Breast epithelium (tissue), 3 donors: ENCODE results near the gene ANKRD39.
A peak's percentile ranks its signal among the peaks of the same experiment; 100 is the strongest.

ENCODE experiments used
- POLR2A ChIP-seq: fragments of 450-650 bp; IDR thresholded peaks from one replicate; pipeline ENCODE4 v1.6.1; 2016; ENCODE audit warnings: antibody characterized with exemption, mild to moderate bottlenecking, moderate library complexity
- POLR2AphosphoS5 ChIP-seq, 3 donors: sonication (generic); formaldehyde crosslinking; IDR thresholded peaks; one replicate each; pipeline ENCODE4 v1.6.1; 2017; ENCODE audit warnings: antibody characterized with exemption in 3 of 3
- TF ChIP-seq, protein P1 (sequence below), 3 donors: fragments of 450-650 bp; IDR thresholded peaks; one replicate each; pipeline ENCODE4 v1.5.1; 2016 to 2017; ENCODE audit warnings: antibody characterized with exemption in 3 of 3, mild to moderate bottlenecking in 3 of 3, moderate library complexity in 3 of 3

DNA sequence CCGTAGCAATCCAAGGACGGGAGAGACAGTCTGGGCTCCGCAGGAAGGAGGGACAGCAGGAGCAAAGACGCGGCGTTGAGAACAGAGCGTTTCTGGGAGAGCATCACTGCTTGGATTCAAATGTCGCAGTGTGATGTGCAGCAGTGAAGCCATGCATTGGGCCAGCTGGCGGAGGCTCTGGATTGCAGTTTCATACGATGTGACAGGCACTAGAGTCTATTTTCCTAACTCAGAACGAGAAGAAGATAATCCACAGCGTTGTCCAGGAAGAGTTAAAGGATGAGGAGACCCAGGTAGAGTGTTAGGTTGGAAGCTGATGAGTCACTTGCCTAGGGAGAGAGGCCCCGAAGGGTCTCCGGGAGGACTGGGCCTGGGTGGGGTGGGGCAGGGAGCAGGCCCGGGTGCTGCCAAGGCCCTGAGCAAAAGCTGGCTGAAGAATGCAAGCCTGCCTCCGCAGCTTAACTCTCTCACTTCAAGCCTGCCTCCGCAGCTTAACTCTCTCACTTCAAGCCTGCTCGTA is 29.7 kb upstream of the ANKRD39 start:
- TF ChIP-seq, protein P1, sequence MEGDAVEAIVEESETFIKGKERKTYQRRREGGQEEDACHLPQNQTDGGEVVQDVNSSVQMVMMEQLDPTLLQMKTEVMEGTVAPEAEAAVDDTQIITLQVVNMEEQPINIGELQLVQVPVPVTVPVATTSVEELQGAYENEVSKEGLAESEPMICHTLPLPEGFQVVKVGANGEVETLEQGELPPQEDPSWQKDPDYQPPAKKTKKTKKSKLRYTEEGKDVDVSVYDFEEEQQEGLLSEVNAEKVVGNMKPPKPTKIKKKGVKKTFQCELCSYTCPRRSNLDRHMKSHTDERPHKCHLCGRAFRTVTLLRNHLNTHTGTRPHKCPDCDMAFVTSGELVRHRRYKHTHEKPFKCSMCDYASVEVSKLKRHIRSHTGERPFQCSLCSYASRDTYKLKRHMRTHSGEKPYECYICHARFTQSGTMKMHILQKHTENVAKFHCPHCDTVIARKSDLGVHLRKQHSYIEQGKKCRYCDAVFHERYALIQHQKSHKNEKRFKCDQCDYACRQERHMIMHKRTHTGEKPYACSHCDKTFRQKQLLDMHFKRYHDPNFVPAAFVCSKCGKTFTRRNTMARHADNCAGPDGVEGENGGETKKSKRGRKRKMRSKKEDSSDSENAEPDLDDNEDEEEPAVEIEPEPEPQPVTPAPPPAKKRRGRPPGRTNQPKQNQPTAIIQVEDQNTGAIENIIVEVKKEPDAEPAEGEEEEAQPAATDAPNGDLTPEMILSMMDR (IDR thresholded peaks at IDR 0.05), result no peak
- no peak for TF ChIP-seq POLR2A
- peak in 1 of 3 donors; percentile 30 for TF ChIP-seq POLR2AphosphoS5 (IDR thresholded peaks at IDR 0.05)
